Uterus (tissue), 2 donors: Measurements from ENCODE around the gene TRIM32.

Experiments
- CTCF ChIP-seq, 4 experiments: fragments of 200-600 bp in 2 of 4; fragments of 450-650 bp in 2 of 4; sonication (generic) in 2 of 4; IDR thresholded peaks; one replicate each; pipeline ENCODE4 v1.5.1; 2016 to 2019; ENCODE audit warnings: antibody characterized with exemption in 4 of 4, mild to moderate bottlenecking in 2 of 4, moderate library complexity in 1 of 4
- POLR2A ChIP-seq, 2 donors: fragments of 450-650 bp; IDR thresholded peaks; one replicate each; pipeline ENCODE4 v1.6.1; 2016; ENCODE audit warnings: antibody characterized with exemption in 2 of 2, mild to moderate bottlenecking in 1 of 2, moderate library complexity in 1 of 2

- TF ChIP-seq CTCF (IDR thresholded peaks at IDR 0.05) (no peak), POLR2A (IDR thresholded peaks at IDR 0.05) (peak in 1 of 2 donors; percentile 44)
Observed at GRCh38 chr9:116687074-116687753, at the start of gene TRIM32.
